ENCODE results near the gene POLR2L.

Gene POLR2L

GRCh38 chr11:792535-792821, 49.9 kb downstream of the POLR2L start:
- no peak for DNase-seq

DNA sequence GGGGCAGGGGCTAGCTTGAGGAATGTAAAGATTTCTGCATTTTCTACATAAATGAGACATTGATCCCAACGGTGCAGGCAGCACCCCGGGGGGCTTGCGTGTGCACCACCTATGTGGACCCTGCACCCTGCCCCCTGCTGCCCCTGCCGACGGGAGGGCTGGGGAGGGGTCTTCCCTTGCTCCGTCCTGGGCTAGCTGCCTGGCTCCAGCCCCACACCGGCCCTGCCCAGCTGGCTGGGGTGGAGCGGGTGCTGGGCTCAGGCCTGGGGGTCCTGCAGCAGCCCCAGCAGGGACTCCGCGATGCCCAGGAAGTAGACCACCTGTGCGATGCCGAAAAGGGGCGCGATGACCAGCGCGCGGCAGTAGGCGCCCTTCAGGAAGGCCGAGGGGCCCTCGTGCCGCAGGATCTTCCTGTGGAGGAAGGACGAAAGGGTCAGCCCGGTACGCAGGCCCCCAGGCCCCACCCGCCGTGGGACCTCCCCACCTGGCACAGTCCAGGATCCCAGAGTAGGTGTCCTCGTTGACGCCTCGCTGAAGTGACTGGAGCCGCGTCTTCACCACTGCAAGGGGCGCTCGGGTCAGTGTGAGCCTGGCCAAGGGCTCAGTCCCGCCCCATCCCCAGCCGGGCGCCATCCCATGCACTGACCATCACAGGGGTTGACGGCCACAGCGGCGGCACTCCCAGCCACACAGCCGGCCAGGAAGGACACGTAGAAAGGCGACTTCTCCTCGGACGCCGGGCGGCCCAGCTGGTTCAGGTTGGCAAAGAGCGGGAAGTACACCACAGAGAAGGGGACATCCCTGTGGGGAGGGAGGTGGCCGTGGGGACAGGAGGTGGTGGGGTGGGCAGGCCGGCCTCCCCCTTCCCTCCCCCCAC, 50.4 kb downstream of the POLR2L start:
- DNase-seq, result no peak

DNA sequence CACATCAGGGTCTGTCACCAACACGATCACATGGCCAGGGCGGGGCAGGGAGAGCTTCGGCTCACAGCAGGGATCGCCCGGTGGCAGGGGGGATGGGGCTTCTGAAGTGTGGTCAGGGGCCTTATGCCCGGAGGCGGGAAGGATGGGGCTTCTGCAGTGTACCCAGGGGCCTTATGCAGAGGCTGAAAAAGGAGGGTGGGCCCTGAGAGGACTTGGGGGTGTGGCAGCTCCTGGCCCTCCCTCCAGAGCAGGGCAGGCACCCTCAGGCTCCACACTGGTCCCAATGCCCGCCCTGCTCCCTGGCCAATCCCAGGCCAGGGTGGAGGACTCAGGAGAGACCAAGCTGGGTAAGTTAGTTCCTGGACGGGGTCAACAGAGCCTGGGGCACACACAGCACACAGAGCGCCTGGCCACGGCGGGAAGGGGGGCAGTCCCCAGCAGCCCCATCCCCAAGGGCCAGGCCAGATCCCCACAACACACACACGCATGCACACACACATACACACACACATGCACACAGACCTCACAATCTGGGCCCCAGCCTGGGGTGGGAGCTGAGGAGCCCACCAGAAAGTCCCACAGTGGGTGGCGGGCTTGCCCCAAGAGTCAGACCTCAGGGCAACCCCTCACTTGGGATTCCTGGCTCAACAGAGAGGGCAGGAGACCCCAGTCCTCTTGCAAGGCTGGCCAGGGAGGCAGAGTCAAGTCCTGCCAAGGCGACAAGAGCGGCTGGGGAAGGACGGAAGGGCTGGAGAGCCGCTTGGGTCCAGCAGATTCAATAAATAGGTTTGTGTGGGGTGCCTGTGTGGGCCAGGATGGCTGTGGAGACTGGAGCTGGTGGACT, 51.4 kb downstream of the POLR2L start:
- DNase-seq, result no peak

- DNase-seq, result peak; percentile 50
Observed at GRCh38 chr11:789943-790342, 52.4 kb downstream of the POLR2L start, which contains the start of gene CEND1. TSS of gene CEND1 (minus strand) at chr11:790090. CDS start at chr11:788576, 1,514 bp downstream.
